Inferior parietal cortex (tissue), 1 donor: ENCODE data around the gene CADM1.

ENCODE experiments used
- DNase-seq: peaks from one replicate; pipeline ENCODE4 v3.0.0-alpha.2; 2016; ENCODE audit errors: extremely low spot score

Gene CADM1

DNA sequence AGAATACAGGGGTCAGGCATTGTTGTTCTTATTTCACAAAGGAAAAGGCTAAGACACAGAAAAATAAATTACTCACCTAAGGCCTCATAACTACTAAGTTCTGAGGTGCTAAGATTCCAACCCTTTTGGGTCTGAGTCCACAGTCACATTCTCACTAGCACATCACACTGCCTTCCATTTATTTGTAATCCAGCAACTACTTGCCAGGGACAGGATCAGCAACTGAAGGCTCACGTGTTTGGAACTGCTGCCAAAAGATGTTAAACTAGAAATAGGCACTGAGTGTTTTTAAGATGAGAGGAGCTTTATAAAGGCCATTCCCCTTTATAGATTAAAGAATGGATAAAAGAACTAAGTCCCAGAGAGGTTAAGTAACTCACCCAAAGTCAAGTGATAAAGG lies 58.0 kb downstream of the CADM1 start:
- no peak for DNase-seq

DNA sequence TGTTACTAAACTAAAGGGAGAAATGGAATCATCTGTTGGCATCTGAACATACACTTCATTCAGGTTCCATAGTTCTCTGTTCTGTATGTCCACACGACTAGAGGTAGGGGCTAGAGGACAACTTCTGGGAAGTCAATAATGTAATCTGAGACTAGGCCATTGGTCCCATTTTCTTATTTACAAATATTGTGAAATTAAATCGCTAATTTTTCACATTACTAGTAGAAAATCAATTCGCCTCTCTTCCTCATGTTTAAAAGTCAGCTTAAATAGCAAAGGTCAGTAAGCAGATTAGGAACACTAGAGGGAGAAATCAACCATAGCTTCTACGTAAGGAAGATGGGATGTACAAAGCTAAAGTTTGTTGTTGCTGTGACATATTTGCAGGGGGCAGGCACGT lies 59.7 kb downstream of the CADM1 start:
- DNase-seq, result no peak

DNA sequence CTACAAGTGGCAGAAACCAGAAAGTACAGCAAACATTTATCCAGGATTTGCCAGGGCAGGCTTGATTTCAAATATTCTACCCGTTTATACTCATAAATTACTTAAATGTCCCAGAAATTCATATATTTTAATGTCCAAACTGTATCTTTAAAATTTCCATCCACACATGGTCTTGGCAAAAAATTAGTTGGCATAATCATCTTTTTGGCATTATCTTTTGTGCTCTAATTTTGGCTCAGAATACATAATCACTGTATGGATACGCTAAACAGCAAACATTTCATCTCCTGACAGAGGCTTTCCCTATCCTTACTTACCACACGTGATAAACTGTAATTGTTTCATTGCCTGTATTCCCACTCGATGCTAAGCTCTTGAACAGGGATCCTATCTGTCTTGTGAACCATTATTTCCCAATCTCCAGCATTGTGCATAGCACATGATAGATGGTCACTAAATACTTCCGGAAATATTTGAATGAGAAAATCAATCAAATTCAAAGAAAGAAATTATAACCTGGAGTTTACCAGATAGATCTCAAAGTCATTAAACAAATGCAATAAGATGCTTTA lies 64.2 kb downstream of the CADM1 start:
- no peak for DNase-seq

- DNase-seq, result no peak
Observed at GRCh38 chr11:115439385-115439784, 64.8 kb downstream of the CADM1 start.

DNA sequence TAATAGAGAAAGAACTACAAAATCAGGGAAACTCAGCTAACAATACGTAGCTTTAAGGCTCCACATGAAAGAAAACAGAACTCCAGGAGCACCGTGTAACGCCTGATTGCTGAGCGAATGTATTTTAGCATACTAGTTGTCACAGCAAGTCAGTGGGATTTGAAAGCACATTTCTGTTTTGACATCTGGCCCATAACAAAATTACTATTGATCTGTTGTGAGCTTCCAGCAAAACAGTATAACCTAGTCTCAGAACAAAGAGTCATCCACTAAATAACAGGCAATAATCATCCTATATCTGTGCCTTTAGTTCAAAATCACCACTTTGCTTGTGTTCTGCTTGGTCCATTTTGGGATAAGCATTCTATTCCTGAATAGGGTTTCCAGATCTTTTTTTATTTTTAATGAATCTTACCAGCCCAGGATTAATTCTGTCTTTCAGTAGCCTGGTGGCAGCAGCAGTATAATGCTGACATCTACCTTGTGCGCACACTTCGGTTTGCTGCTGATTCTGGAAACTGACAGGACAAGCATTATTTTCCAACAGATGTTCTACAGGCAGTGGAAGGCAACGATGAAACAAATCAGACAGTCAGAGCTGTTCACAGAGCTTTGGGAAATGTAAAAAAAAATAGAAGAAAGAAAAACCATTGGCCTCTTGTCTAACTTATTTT lies 66.2 kb downstream of the CADM1 start:
- DNase-seq, result no peak

DNA sequence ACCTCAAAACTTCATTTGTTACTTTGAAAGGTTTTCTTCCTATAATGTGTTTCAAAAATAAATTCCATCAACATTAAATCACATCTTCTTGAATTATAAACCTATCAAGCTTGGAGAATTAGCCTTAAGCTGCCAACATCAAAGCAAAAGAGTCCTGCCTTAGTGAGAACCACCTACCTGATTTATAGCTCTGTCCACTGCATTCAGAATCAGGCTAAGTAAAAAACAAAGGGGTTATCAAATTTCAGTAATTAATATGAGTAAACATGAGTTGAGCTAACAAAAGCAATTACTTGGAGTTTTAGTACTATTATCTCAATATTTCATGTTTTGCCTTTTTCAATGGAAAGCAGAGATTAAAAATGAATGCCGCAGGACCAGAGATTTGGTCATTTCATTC lies 73.9 kb downstream of the CADM1 start:
- no peak for DNase-seq

DNA sequence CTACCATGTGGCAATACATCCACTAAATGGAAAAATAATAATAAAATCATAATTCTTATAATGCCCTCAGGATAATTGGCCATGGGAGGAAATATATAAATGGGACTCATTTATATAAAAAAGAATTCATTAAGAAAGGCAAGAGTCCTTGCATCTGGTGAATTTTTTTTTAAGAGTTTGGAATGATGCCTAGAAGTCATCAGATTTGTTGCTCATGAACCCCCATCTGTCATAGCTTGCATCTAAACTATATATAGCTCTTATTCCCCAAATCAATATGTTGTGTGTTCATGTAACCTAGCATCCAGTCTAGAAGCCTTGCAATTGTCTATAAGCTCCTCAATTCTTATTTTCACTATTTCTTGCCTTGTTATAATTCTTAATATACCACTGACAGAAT lies 75.9 kb downstream of the CADM1 start:
- DNase-seq, result no peak

DNA sequence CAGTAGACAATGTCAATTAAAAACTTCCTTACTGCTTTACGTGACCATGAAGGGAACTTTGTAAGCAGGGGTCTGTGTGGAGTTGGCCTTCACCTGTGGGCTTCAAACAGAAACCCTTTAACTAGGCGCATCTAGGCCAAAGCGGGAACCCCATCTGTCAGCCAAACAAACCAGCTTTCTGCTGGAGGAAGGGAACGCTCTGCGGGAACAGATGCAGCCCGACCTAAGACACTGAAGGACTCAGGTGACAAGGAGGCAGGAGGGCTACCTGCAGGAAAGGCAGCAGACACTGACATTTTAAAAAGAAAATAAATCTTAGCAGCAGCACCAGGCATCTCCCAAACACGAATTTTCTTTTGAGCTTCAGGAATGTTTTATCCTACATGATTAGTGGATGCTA lies 78.4 kb downstream of the CADM1 start:
- no peak for DNase-seq

DNA sequence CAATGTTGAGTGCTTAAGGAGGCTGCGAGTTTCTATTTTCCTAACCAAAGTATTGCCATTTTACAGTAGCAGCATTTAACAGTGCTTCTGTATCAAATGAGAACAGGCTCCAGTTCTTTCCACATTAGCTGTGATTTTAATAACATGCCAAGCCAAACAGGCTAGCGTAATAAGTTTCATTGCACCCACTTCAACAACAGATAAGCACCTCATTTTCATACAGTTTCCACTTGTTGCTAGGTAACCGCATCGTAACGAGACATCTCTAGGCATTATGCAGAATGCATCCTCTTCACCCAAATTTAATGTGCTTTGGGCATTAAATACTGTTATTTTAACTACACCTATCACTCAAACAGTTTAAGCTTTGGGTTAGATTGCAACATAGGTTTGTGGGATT lies 79.0 kb downstream of the CADM1 start:
- no peak for DNase-seq

DNA sequence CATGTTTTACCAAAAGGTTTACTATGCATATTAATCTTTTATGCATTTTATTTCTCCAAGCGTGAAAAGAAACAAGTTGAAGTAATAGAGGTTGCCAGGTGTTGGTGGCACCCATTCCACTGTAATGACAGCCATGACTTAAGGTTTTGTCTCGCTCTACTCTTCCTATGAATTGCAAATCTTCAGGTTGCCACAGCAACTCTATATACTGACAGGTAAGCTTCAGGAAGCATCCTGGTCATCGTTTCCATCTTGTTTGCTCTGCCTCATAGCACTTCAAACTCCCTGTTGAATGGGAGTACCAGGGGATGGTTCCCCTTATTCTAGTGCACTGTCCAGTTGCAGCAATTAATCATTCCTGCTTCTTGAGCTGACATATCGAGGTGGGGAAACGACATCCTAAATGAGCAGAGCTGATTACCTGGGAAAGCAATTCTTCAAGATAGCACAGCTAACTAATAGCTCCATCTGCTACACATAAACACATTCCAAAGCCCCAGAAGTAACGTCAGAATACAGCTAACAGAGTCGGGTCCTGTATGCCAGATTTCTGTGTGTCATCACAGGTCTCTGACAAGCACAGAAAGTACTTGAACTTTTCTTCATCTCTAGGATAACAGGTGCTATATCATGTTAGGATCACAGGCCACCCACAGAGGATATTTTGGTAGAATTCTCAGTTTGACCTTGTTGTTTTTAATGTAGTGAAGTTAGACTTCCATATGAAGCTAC lies 80.3 kb downstream of the CADM1 start:
- no peak for DNase-seq

DNA sequence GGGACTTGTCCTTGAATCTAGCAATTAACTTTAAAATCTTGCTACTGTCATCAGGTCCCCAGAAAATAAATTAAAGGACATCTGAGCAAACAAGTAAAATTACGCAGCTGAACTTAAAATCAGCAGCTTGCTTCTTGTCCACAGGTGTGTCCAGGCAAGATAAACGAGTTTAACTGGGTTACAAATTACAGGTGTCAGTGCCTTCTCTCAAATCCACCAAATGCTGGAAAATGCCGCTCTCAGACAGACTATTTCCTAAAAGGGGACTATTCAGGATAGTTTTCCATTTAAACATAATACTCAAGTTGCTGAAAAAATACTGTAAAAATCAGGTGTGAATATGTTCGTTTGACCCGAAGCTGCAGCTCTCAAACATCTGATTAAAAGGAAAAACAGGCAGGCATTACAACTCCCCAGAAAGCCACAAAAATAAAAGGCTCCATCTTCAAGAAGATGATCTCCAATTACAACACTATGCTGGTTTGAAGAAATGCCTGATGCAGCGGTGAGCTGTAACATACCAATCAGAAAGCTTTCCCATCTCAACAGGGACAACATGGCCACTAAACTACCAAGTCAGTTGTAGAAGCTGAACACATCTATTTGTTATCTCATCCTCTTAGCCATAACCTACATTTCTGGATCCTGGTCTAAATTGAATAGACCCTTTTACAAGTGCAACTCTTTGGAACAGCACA lies 82.1 kb downstream of the CADM1 start:
- DNase-seq, result no peak

DNA sequence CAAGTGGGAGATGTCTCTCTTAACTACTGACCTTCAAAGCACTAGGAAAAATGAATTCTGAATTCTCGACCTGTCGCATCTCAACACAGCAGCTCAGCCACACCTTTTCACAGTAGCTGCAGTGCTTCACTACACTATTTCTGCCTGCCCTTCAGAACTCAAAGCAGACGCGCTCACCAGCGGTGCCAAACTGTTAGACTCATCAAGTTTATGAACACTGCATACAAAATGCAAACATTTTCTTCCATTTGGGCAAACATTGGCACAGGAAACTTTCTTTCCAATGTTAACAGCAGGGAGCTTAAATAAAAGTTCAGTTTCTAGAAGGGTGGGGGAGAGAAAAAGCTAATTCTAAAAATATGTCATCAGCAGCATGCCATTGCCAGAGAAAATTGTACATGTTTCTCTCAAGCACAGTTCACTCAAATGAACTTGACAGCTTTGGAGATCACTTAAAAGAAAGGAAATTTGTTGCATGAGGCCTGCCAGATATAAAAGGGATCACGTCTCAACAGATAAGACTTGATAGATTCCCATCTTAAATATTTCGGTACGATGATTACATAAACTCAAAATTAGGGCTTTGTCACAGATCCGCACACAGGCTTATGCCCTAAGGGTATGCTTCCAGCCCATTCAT lies 82.7 kb downstream of the CADM1 start:
- no peak for DNase-seq

GRCh38 chr11:115420505-115420904 lies 83.7 kb downstream of the CADM1 start:
- no peak for DNase-seq

- DNase-seq, result no peak
Observed at GRCh38 chr11:115418626-115419025, 85.6 kb downstream of the CADM1 start.

GRCh38 chr11:115418081-115418480 lies 86.1 kb downstream of the CADM1 start:
- no peak for DNase-seq

- DNase-seq, result no peak
Observed at GRCh38 chr11:115411120-115411519, 93.1 kb downstream of the CADM1 start.

DNA sequence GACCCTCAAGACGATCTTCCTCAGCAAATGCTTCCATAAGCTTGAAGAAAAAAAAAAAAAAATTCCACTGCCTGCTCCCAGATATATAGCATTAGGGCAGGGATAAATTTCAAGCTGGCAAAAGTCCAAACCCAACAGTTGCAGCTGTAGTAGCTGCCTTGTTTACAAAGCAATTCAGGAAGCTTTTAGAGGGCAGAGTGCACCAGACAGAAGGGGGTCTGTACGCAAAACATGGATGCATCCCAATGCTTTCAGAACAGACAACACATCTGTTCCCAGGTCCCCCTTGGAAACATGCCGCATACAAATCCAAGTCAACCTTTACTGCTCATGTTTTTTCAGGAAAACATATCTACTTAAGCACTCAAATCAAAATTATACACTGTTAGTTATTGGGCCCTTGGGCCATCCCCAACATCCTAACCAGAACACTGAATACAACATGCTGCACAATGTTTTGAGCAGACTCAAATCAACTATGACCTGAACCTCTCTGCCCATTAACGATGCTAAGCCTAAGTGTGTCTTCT lies 94.5 kb downstream of the CADM1 start:
- peak; percentile 56 for DNase-seq

DNA sequence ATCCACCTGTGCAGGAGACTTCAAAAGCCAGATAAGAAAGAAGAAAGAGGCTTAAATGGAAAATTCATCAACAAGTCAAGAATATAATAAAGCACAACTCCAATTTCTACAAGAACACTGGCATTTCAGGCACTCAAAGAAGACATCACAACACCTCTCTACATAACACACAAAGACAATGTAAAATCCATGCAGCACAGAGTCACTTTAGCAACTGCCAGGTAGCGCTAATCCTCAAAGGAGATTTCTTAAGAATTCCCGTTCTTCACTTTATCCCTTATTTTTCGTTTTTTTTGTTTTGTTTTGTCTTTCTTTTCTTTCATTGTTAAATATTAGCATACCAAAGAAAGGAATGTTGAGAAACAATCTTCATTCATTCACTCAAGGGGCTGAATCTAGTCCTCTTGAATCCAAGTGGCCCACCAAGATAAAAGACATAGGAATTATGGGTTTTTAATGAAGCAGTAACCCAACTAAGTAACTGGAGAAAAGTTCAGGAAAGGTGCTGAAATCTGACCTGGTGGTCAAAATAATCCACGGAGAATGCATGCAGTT lies 95.0 kb downstream of the CADM1 start:
- DNase-seq, result no peak

- DNase-seq, result no peak
Observed at GRCh38 chr11:115408036-115408921, 95.9 kb downstream of the CADM1 start.

- DNase-seq, result no peak
Observed at GRCh38 chr11:115407496-115407895, 96.7 kb downstream of the CADM1 start.

DNA sequence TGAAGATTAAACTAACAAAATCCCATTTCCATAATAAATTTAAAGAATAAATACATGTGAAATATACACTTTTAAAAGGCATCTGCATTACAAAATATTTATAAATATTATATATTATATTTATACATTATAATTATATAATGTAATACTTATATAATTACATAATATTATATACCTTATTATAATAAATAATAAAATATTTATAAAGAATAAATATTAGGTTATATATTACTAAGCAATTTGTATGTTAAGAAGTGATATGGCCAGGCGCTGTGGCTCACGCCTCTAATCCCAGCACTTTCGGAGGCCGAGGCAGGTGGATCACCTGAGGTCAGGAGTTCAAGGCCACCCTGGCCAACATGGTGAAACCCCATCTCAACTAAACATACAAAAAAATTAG lies 97.8 kb downstream of the CADM1 start:
- no peak for DNase-seq
